A549 (cell line): Measurements from ENCODE around the gene FUT6. TPM values are rescaled to one million over a fixed set of nuclear protein-coding genes. Genes with fewer than 3 reads are reported as not detected.

Experiments
- ATAC-seq, 2 experiments: fragments of 200-7000 bp in 1 of 2; fragments of >200 bp in 1 of 2; cut with Nextera tagmentation in 1 of 2; cut with Tn5 transposase in 1 of 2; 3 replicates each; pipeline versions ENCODE4 v1.8.0 to v1.9.1; 2018 to 2020; ENCODE audit warnings: mild to moderate bottlenecking in 1 of 2, moderate library complexity in 1 of 2
- CTCF ChIA-PET: fragments of 300-600 bp; sonication (Branson Sonifier 250); formaldehyde crosslinking; extraction: SDS; loops from one replicate; lab custom pipeline; 2021; ENCODE audit warnings: antibody characterized with exemption, inconsistent platforms; lab: Yijun Ruan, JAX
- POLR2A ChIA-PET: fragments of 350-600 bp; formaldehyde crosslinking; extraction: SDS; loops from one replicate; lab custom pipeline; 2021; ENCODE audit warnings: antibody characterized with exemption, inconsistent platforms; lab: Yijun Ruan, JAX
- DNase-seq, 2 experiments: peaks; one replicate each; pipeline versions ENCODE4 v3.0.0 to v3.0.0-alpha.2; 2011 to 2016; ENCODE audit warnings: low read depth in 1 of 2, low spot score in 1 of 2
- FAIRE-seq: peaks from 2 replicates; lab custom pipeline; 2011; peaks lifted over from hg19 to GRCh38; lab: Jason Lieb, UNC
- H3K27ac ChIP-seq, 2 experiments: fragments of >200 bp; sonication (Bioruptor Twin); formaldehyde crosslinking; 3 replicates each; pipeline ENCODE4 v1.5.1; 2016 to 2017
- H3K4me1 ChIP-seq: fragments of >200 bp; sonication (Bioruptor Twin); formaldehyde crosslinking; 3 replicates; pipeline ENCODE4 v1.6.1; 2016
- H3K4me2 ChIP-seq: fragments of >200 bp; sonication (Bioruptor Twin); formaldehyde crosslinking; 3 replicates; pipeline ENCODE4 v1.6.1; 2016
- H3K4me3 ChIP-seq: fragments of >200 bp; sonication (Bioruptor Twin); formaldehyde crosslinking; 3 replicates; pipeline ENCODE4 v1.5.1; 2016
- H3K9me3 ChIP-seq: fragments of >200 bp; sonication (Bioruptor Twin); formaldehyde crosslinking; 3 replicates; pipeline ENCODE4 v1.6.1; 2016
- BCL3 ChIP-seq: fragments of >200 bp; sonication (Bioruptor Twin); formaldehyde crosslinking; IDR thresholded peaks from 3 replicates; pipeline ENCODE4 v1.6.1; 2016
- CBX2 ChIP-seq: fragments of 200-600 bp; sonication (generic); IDR thresholded peaks from 2 replicates; pipeline ENCODE4 v1.6.1; 2016; ENCODE audit warnings: low read depth, mild to moderate bottlenecking, borderline replicate concordance
- CBX8 ChIP-seq: fragments of 200-600 bp; sonication (generic); IDR thresholded peaks from 2 replicates; pipeline ENCODE4 v1.6.1; 2016
- CHD4 ChIP-seq: fragments of 200-600 bp; sonication (generic); IDR thresholded peaks from 2 replicates; pipeline ENCODE4 v1.6.1; 2016; ENCODE audit warnings: antibody characterized with exemption, mild to moderate bottlenecking, borderline replicate concordance
- E2F6 ChIP-seq: IDR thresholded peaks from 2 replicates; pipeline ENCODE4 v1.6.1; 2012; ENCODE audit warnings: low read depth, borderline replicate concordance
- EHMT2 ChIP-seq: fragments of 200-600 bp; sonication (generic); IDR thresholded peaks from 2 replicates; pipeline ENCODE4 v1.6.1; 2016; ENCODE audit warnings: antibody characterized with exemption, low read depth, mild to moderate bottlenecking, moderate library complexity
- EP300 ChIP-seq, 2 experiments: fragments of >200 bp; sonication (Bioruptor Twin); formaldehyde crosslinking; IDR thresholded peaks; 2 replicates in 1 of 2; 3 replicates in 1 of 2; pipeline ENCODE4 v1.6.1; 2016 to 2017
- ESRRA ChIP-seq: fragments of 150-350 bp; IDR thresholded peaks from 2 replicates; pipeline ENCODE4 v1.6.1; 2014; ENCODE audit warnings: mild to moderate bottlenecking, low read length, borderline replicate concordance
- GATA3 ChIP-seq: IDR thresholded peaks from 2 replicates; pipeline ENCODE4 v1.6.1; 2012; ENCODE audit warnings: borderline replicate concordance
- HMGXB4 ChIP-seq: fragments of 250-450 bp; sonication (Bioruptor Pico); IDR thresholded peaks from 2 replicates; pipeline ENCODE4 v1.5.0; 2021; ENCODE audit warnings: mild to moderate bottlenecking, moderate library complexity, borderline replicate concordance
- HOXA7 ChIP-seq: fragments of 250-450 bp; sonication (Bioruptor Pico); IDR thresholded peaks from 2 replicates; pipeline ENCODE4 v1.5.0; 2020; ENCODE audit warnings: mild to moderate bottlenecking, moderate library complexity
- JUNB ChIP-seq: fragments of >200 bp; sonication (Bioruptor Twin); formaldehyde crosslinking; IDR thresholded peaks from 2 replicates; pipeline ENCODE4 v1.6.1; 2016
- KDM1A ChIP-seq: fragments of 200-600 bp; sonication (generic); IDR thresholded peaks from 2 replicates; pipeline ENCODE4 v1.6.1; 2016; ENCODE audit warnings: low read depth, mild to moderate bottlenecking
- MAFK ChIP-seq: fragments of 450-650 bp; IDR thresholded peaks from 2 replicates; pipeline ENCODE4 v1.6.1; 2014; ENCODE audit not compliant: partially characterized antibody
- MAZ ChIP-seq: fragments of 150-350 bp; IDR thresholded peaks from 2 replicates; pipeline ENCODE4 v1.6.1; 2014; ENCODE audit warnings: antibody characterized with exemption, low read depth, low read length, borderline replicate concordance
- PHF8 ChIP-seq: fragments of 200-600 bp; sonication (generic); IDR thresholded peaks from 2 replicates; pipeline ENCODE4 v1.6.1; 2016; ENCODE audit warnings: low read depth, mild to moderate bottlenecking, antibody characterized with exemption, moderate library complexity, borderline replicate concordance
- POLR2A ChIP-seq: IDR thresholded peaks from 2 replicates; pipeline ENCODE4 v1.6.1; 2012; ENCODE audit warnings: mild to moderate bottlenecking, low read length
- RARB ChIP-seq: fragments of 250-450 bp; sonication (Bioruptor Pico); IDR thresholded peaks from 2 replicates; pipeline ENCODE4 v1.8.0; 2021; ENCODE audit warnings: mild to moderate bottlenecking, moderate library complexity
- RFX5 ChIP-seq: fragments of 450-650 bp; IDR thresholded peaks from 2 replicates; pipeline ENCODE4 v1.7.1; 2014; ENCODE audit warnings: antibody characterized with exemption, mild to moderate bottlenecking, moderate library complexity
- TFCP2L1 ChIP-seq: fragments of 250-450 bp; sonication (Bioruptor Pico); IDR thresholded peaks from 2 replicates; pipeline ENCODE4 v1.5.0; 2021; ENCODE audit warnings: mild to moderate bottlenecking
- ZNF302 ChIP-seq: fragments of 250-450 bp; sonication (Bioruptor Pico); IDR thresholded peaks from 2 replicates; pipeline ENCODE4 v1.9.0; 2021; ENCODE audit warnings: inconsistent platforms, mild to moderate bottlenecking, moderate library complexity
- WGBS: methylation state at CpG from one replicate; pipeline ENCODE4 v1.1.6; 2017; ENCODE audit errors: missing lambda C conversion rate; 5-methylcytosine and 5-hydroxymethylcytosine counted together
- polyA plus RNA-seq, 4 experiments: library from polyadenylated mRNA; depleted of rRNA in 3 of 4; stranded (reverse); fragments of >200 nt; fragmentation: RNase III in 1 of 4; extraction: RNeasy Plus Mini Kit Qiagen cat#74134 plus additional on column Dnase treatment in 1 of 4; gene quantifications; 2 replicates in 3 of 4; 3 replicates in 1 of 4; pipeline ENCODE4 v1.2.3, GENCODE V29; 2011 to 2017
- TF ChIP-seq, protein P1 (sequence below): fragments of 450-650 bp; IDR thresholded peaks from 2 replicates; pipeline ENCODE4 v1.6.1; 2014; ENCODE audit warnings: antibody characterized with exemption
- TF ChIP-seq, protein P2 (sequence below): fragments of >200 bp; sonication (Bioruptor Twin); formaldehyde crosslinking; IDR thresholded peaks from 3 replicates; pipeline ENCODE4 v1.5.1; 2016

Gene FUT6
- polyA plus RNA-seq, 2 of the 4 experiments (the other 2 are of a cell fraction), result not detected

DNA sequence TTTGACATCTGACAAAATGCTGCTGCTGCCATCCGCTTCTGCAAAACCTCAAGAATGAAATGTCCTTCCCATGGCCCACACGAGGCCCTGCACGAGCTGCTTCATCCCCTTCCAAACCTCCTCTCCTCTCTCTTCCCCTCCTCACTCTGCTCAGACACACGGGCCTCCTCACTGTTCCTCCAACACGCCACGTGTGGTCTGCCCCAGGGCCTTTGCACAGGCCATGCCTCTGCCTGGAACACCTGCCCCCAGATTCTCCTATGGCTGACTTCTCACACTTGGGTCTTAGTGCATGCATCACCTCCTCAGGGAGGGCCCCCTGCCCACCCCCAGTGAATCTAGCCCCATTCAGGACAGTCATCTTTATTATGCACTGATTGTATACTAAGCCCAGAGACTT is 18.7 kb downstream of the FUT6 start (continued):
- TF ChIP-seq CHD4, result no peak

GRCh38 chr19:5818594-5818993 is 20.9 kb downstream of the FUT6 start:
- H3K4me3 ChIP-seq, result no peak overlapping the region
- 0 out of 3 replicates have a peak, but pooled peaks cover 7% of the 10 kb centered on the region for H3K4me1 ChIP-seq
- FAIRE-seq (no peak), DNase-seq (no peak), ATAC-seq (no peak)
- POLR2A ChIA-PET, result no interaction called here
- no peak overlapping the region for H3K4me2 ChIP-seq
- CTCF ChIA-PET, result interaction anchor here (0.7 to 2.2 kb wide), 2 partner anchors 15 to 74 kb away, joined by 3 to 14 read pairs; no protein-coding TSS in a partner anchor
- no peaks in the 10 kb centered on the region for H3K9me3 ChIP-seq
- H3K27ac ChIP-seq, result no peak overlapping the region
- WGBS, result 92% methylated on average over 2 of the region's 10 CpGs
- TF ChIP-seq JUNB, result no peak
- no peak for TF ChIP-seq MAFK
- no peak for TF ChIP-seq RARB
- TF ChIP-seq CBX2, result no peak
- TF ChIP-seq POLR2A, result no peak
- TF ChIP-seq PHF8, result no peak
- no peak for TF ChIP-seq ZNF302 (CRISPR knock-in tag)
- TF ChIP-seq, protein P1, sequence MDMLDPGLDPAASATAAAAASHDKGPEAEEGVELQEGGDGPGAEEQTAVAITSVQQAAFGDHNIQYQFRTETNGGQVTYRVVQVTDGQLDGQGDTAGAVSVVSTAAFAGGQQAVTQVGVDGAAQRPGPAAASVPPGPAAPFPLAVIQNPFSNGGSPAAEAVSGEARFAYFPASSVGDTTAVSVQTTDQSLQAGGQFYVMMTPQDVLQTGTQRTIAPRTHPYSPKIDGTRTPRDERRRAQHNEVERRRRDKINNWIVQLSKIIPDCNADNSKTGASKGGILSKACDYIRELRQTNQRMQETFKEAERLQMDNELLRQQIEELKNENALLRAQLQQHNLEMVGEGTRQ, result no peak
- TF ChIP-seq TFCP2L1 (CRISPR knock-in tag), result no peak
- TF ChIP-seq MAZ, result no peak

DNA sequence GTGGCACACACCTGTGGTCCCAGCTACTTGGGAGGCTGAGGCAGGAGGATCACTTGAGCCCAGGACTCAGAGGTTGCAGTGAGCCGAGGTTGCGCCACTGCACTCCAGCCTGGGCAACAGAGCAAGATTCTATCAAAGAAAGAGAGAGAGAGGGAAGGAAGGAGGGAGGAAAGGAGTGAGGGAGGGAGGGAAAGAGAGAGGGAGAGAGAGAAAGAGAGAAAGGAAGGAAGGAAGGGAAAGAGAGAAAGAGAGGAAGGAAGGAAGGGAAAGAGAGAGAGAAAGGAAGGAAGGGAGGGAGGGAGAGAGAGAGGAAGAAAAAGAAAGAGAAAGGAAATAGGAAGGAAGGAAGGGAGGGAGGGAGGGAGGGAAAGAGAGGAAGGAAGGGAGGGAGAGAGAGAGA is 22.3 kb downstream of the FUT6 start:
- CTCF ChIA-PET, result no interaction called here
- TF ChIP-seq KDM1A (no peak), RFX5 (no peak), PHF8 (no peak), CBX8 (no peak), EHMT2 (no peak), E2F6 (no peak), GATA3 (no peak), HOXA7 (no peak), EP300 (IDR thresholded peaks at IDR 0.05) (no peak), BCL3 (no peak), ESRRA (no peak), MAFK (no peak), HMGXB4 (CRISPR knock-in tag) (no peak), MAZ (no peak)
- TF ChIP-seq, protein P2, sequence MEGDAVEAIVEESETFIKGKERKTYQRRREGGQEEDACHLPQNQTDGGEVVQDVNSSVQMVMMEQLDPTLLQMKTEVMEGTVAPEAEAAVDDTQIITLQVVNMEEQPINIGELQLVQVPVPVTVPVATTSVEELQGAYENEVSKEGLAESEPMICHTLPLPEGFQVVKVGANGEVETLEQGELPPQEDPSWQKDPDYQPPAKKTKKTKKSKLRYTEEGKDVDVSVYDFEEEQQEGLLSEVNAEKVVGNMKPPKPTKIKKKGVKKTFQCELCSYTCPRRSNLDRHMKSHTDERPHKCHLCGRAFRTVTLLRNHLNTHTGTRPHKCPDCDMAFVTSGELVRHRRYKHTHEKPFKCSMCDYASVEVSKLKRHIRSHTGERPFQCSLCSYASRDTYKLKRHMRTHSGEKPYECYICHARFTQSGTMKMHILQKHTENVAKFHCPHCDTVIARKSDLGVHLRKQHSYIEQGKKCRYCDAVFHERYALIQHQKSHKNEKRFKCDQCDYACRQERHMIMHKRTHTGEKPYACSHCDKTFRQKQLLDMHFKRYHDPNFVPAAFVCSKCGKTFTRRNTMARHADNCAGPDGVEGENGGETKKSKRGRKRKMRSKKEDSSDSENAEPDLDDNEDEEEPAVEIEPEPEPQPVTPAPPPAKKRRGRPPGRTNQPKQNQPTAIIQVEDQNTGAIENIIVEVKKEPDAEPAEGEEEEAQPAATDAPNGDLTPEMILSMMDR, result no peak
- no peak overlapping the region for H3K4me2 ChIP-seq
- no peak overlapping the region for H3K4me3 ChIP-seq
- H3K27ac ChIP-seq, result no peak overlapping the region
- DNase-seq (no peak), ATAC-seq (no peak), FAIRE-seq (no peak)
- POLR2A ChIA-PET, result no interaction called here
- no peaks in the 10 kb centered on the region for H3K9me3 ChIP-seq
- WGBS, result 66% methylated on average over 2 of the region's 2 CpGs
- 0 out of 3 replicates have a peak, but pooled peaks cover 3% of the 10 kb centered on the region for H3K4me1 ChIP-seq
